HepG2 (cell line): ENCODE measurements around the gene EGFL8. TPM values are rescaled to one million over a fixed set of nuclear protein-coding genes. Genes with fewer than 3 reads are reported as not detected.

Source experiments
- FOXJ3 ChIP-seq: sonication (generic); formaldehyde crosslinking; IDR thresholded peaks from 2 replicates; pipeline ENCODE4 v1.4.0; 2020; ENCODE audit warnings: missing genetic modification reagents, mild to moderate bottlenecking, borderline replicate concordance
- HNRNPL ChIP-seq: fragments of 200-400 bp; formaldehyde crosslinking; IDR thresholded peaks from 2 replicates; pipeline ENCODE4 v1.6.1; 2017; ENCODE audit warnings: mild to moderate bottlenecking, low read depth, low read length
- KIAA2018 ChIP-seq: sonication (generic); formaldehyde crosslinking; IDR thresholded peaks from 2 replicates; pipeline ENCODE4 v1.5.0; 2020; ENCODE audit warnings: mild to moderate bottlenecking, missing genetic modification reagents, borderline replicate concordance
- KLF9 ChIP-seq: IDR thresholded peaks from 2 replicates; pipeline ENCODE4 v1.6.1; 2016; ENCODE audit warnings: low read depth
- NFE2L2 ChIP-seq: fragments of 150-350 bp; IDR thresholded peaks from 2 replicates; pipeline ENCODE4 v1.6.1; 2014; ENCODE audit warnings: low read length
- NKX3-1 ChIP-seq: sonication (generic); formaldehyde crosslinking; IDR thresholded peaks from 2 replicates; pipeline ENCODE4 v1.5.0; 2020; ENCODE audit warnings: missing genetic modification reagents
- PRDM15 ChIP-seq: sonication (generic); formaldehyde crosslinking; IDR thresholded peaks from 2 replicates; pipeline ENCODE4 v1.4.0; 2020; ENCODE audit warnings: missing genetic modification reagents
- SAP130 ChIP-seq: IDR thresholded peaks from 2 replicates; pipeline ENCODE4 v1.6.1; 2016; ENCODE audit warnings: low read depth
- SOX13 ChIP-seq, 3 experiments: fragments of 450-650 bp in 1 of 3; sonication (generic) in 1 of 3; formaldehyde crosslinking in 1 of 3; IDR thresholded peaks in 2 of 3; conservative IDR thresholded peaks in 1 of 3; 2 replicates each; pipeline versions ENCODE4 v1.5.0 to v1.6.1; 2016 to 2020; ENCODE audit warnings: antibody characterized with exemption in 1 of 3, mild to moderate bottlenecking in 1 of 3, missing compliant biosample characterization in 1 of 3, missing genetic modification reagents in 1 of 3, moderate library complexity in 1 of 3
- ZNF747 ChIP-seq: sonication (generic); formaldehyde crosslinking; IDR thresholded peaks from 2 replicates; pipeline ENCODE4 v1.8.1; 2023; ENCODE audit warnings: missing genetic modification reagents, mild to moderate bottlenecking, borderline replicate concordance
- ZNF883 ChIP-seq: sonication (generic); formaldehyde crosslinking; IDR thresholded peaks from 2 replicates; pipeline ENCODE4 v1.5.1; 2020; ENCODE audit warnings: mild to moderate bottlenecking, missing genetic modification reagents; ENCODE audit errors: not compliant biosample characterization
- polyA plus RNA-seq, 8 experiments: library from polyadenylated mRNA; depleted of rRNA in 3 of 8; stranded (reverse) in 7 of 8; unstranded in 1 of 8; fragments of >200 nt; fragmentation: Illumina TruSeq in 4 of 8; extraction: Trizol in 4 of 8; gene quantifications; 2 replicates each; pipeline versions ENCODE4 v1.2.1 to v1.2.3, GENCODE V29; 2011 to 2016; ENCODE audit warnings: low read depth in 4 of 8, missing spikeins in 1 of 8, mixed read lengths in 1 of 8; ENCODE audit not compliant: insufficient read depth in 1 of 8
- total RNA-seq, 5 experiments: library from RNA; depleted of rRNA; stranded (reverse); fragments of >200 nt; fragmentation: Illumina TruSeq; extraction: Trizol; gene quantifications; 2 replicates each; pipeline ENCODE4 v1.2.3, GENCODE V29; 2016; ENCODE audit warnings: low read depth in 1 of 5

Gene EGFL8
- total and polyA plus RNA-seq, 2 of the 13 experiments (the other 11 are each of a cell fraction or from before 2014, with no cell fraction given), result 10.0 to 11.5 TPM

- TF ChIP-seq KIAA2018 (no peak), KLF9 (CRISPR knock-in tag) (0 out of 2 replicates have a peak, but pooled peaks have one; percentile 43), ZNF883 (CRISPR knock-in tag) (no peak), FOXJ3 (CRISPR knock-in tag) (no peak), PRDM15 (peak; percentile 85), SAP130 (CRISPR knock-in tag) (peak; percentile 89), ZNF747 (CRISPR knock-in tag) (0 out of 2 replicates have a peak, but pooled peaks have one; percentile 39), SOX13 (IDR thresholded peaks at IDR 0.05) (no peak), SOX13 (CRISPR knock-in tag; conservative IDR thresholded peaks at IDR 0.05 in 1 of 2, IDR thresholded peaks at IDR 0.05 in 1 of 2) (no peak), HNRNPL (no peak), NKX3-1 (CRISPR knock-in tag) (no peak), NFE2L2 (no peak)
Measured at GRCh38 chr6:32190054-32190851, 25.9 kb downstream of the EGFL8 start, which contains the start of gene PBX2 (continued).
